Measurements from ENCODE around the gene PLXNA4. TPM values are rescaled to one million over a fixed set of nuclear protein-coding genes. Genes with fewer than 3 reads are reported as not detected.

The PLXNA4 gene
- total RNA-seq, 1 experiment from 2014 or later = not detected

DNA sequence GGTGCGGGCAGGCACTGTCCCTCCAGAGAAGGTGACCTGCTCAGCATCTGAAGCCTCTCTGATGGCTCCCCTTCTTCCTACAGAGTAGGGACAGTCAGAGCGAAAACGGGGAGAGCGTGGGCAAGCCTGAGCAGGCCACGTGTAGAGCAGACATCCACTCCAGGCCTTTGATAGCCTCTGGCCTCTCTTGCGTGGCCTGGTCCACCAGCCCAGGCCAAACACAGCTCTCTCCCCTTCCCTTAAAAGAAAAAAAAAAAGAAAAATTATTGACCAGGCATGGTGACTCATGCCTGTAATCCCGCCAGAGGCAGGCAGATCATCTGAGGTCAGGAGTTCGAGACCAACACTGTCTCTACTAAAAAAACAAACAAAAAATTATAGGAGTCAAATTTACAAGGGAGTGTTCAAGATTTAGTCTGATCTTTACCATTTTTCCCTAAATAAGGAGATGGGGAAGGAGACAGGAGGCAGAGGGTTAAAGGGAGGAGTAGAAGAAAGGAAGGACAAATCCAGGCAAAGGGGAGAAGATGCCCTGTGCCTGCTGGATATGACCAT lies 84.8 kb downstream of the PLXNA4 start:
- DNase-seq (ENCODE audit: unreplicated experiment) = no peak
- Mint-ChIP-seq H3K27me3 (ENCODE audit: insufficient read depth, unreplicated experiment) (peaks cover 33% of the 10 kb centered on the region), H3K9me3 (ENCODE audit: unreplicated experiment) (no peaks in the 10 kb centered on the region), H3K36me3 (ENCODE audit: insufficient read depth, unreplicated experiment) (peaks cover 6% of the 10 kb centered on the region), H3K27ac (ENCODE audit: low read depth, unreplicated experiment) (no peak overlapping the region), H3K4me3 (ENCODE audit: unreplicated experiment) (no peak overlapping the region), H3K4me1 (ENCODE audit: insufficient read depth, unreplicated experiment) (no peaks in the 10 kb centered on the region)
- ChIA-PET POLR2A (no interaction called here), CTCF (no interaction called here)
- no TSS peak for BruUV-seq (replicated peaks)
- intact Hi-C loops (cut with micrococcal nuclease) = no loop called here
- TF ChIP-seq, protein P1, sequence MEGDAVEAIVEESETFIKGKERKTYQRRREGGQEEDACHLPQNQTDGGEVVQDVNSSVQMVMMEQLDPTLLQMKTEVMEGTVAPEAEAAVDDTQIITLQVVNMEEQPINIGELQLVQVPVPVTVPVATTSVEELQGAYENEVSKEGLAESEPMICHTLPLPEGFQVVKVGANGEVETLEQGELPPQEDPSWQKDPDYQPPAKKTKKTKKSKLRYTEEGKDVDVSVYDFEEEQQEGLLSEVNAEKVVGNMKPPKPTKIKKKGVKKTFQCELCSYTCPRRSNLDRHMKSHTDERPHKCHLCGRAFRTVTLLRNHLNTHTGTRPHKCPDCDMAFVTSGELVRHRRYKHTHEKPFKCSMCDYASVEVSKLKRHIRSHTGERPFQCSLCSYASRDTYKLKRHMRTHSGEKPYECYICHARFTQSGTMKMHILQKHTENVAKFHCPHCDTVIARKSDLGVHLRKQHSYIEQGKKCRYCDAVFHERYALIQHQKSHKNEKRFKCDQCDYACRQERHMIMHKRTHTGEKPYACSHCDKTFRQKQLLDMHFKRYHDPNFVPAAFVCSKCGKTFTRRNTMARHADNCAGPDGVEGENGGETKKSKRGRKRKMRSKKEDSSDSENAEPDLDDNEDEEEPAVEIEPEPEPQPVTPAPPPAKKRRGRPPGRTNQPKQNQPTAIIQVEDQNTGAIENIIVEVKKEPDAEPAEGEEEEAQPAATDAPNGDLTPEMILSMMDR (IDR thresholded peaks at IDR 0.05; ENCODE audit: unreplicated experiment) = no peak

DNA sequence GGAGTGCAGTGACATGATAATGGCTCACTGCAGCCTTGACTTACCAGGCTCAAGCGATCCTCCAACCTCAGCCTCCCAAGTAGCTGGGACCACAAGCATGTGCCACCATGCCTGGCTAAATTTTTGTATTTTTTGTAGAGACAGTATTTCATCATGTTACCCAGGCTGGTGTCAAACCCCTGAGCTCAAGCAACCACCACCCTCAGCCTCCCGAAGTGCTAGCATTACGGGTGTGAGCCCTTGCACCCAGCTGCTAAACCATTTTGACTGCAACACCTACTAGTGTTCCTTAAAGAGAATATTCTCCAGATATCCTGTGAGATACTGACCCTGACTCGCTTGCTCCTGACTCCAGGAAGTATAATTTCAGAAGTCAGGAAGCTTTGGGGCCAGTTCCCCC lies 85.8 kb downstream of the PLXNA4 start:
- Mint-ChIP-seq H3K27me3 (ENCODE audit: insufficient read depth, unreplicated experiment) (peaks cover 37% of the 10 kb centered on the region), H3K4me1 (ENCODE audit: insufficient read depth, unreplicated experiment) (no peaks in the 10 kb centered on the region), H3K27ac (ENCODE audit: low read depth, unreplicated experiment) (no peak overlapping the region), H3K36me3 (ENCODE audit: insufficient read depth, unreplicated experiment) (peaks cover 6% of the 10 kb centered on the region), H3K4me3 (ENCODE audit: unreplicated experiment) (no peak overlapping the region), H3K9me3 (ENCODE audit: unreplicated experiment) (no peaks in the 10 kb centered on the region)
- ChIA-PET CTCF (interaction anchor here (0.6 kb wide), 1 partner anchor 1049 kb away, joined by 3 read pairs; no protein-coding TSS in a partner anchor), POLR2A (no interaction called here)
- TF ChIP-seq, protein P1 (IDR thresholded peaks at IDR 0.05; ENCODE audit: unreplicated experiment) = no peak
- no peak for DNase-seq (ENCODE audit: unreplicated experiment)
- intact Hi-C loops (cut with micrococcal nuclease) = no loop called here
- no TSS peak for BruUV-seq (replicated peaks)

DNA sequence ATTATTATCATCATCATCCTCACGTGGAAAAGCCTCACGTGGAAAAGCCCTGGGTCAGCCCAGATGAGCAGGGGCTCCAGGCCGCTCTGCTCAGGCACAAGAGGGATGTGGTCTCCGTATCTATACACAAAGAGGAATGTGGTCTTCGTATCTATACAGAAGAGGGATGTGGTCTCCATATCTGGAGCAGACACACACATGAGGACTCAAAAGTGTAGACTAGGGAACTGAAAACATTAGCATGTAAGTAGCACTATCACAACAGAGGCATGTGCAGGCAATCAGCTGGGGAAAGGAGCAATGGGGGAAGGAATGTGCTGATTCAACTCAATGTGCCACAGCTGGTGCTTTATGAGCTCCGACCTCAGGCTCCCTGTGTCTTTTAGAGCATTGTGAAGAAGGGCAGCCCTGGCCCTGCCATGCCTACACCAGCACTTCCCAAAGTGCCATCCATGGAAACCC lies 86.5 kb downstream of the PLXNA4 start:
- CTCF ChIA-PET = interaction anchor here (0.6 to 0.9 kb wide), 2 partner anchors 15 to 1050 kb away, joined by 3 read pairs; no protein-coding TSS in a partner anchor
- no TSS peak for BruUV-seq (replicated peaks)
- Mint-ChIP-seq H3K36me3 (ENCODE audit: insufficient read depth, unreplicated experiment) (peaks cover 6% of the 10 kb centered on the region), H3K4me1 (ENCODE audit: insufficient read depth, unreplicated experiment) (no peaks in the 10 kb centered on the region), H3K27me3 (ENCODE audit: insufficient read depth, unreplicated experiment) (peaks cover 39% of the 10 kb centered on the region), H3K27ac (ENCODE audit: low read depth, unreplicated experiment) (no peak overlapping the region), H3K9me3 (ENCODE audit: unreplicated experiment) (no peaks in the 10 kb centered on the region), H3K4me3 (ENCODE audit: unreplicated experiment) (no peak overlapping the region)
- intact Hi-C loops (cut with micrococcal nuclease) = no loop called here
- POLR2A ChIA-PET = no interaction called here
- TF ChIP-seq, protein P1 (IDR thresholded peaks at IDR 0.05; ENCODE audit: unreplicated experiment) = no peak
- no peak for DNase-seq (ENCODE audit: unreplicated experiment)

DNA sequence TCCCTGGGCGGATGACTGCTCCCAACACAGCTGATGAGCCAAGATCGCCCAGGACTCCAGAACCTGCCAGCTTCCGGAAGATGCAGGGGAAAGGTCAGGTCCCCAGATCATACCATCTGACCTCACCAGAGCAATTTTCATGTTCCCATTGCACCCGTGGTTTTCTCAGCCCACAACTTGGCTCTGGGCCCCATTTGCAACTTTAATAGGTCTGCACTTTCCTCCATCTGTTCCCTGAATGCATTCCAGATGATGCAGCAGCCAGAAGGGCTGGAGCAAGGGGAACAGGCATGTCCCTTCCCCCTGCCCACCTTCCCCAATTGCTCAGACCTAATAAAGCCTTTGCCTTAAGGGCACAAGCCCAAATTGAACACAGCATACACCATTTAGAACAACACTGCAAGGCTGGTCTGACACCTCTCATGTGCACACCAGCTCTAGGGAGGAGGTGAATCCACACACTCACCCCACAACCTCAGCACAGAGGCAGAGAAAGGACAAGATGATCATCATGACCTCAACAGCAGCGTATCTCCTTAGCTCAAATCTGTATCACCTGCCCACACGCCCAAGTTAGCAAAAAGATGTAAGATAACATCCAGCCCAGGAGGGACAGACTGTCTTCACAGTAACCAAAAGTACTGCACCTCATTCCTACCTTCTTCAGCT lies 87.5 kb downstream of the PLXNA4 start:
- no TSS peak for BruUV-seq (replicated peaks)
- ChIA-PET POLR2A (no interaction called here), CTCF (interaction anchor here (0.8 to 1.0 kb wide), 2 partner anchors 27 to 798 kb away, joined by 3 read pairs; no protein-coding TSS in a partner anchor)
- intact Hi-C loops (cut with micrococcal nuclease) = no loop called here
- TF ChIP-seq, protein P1 (IDR thresholded peaks at IDR 0.05; ENCODE audit: unreplicated experiment) = no peak
- Mint-ChIP-seq H3K27me3 (ENCODE audit: insufficient read depth, unreplicated experiment) (peaks cover 50% of the 10 kb centered on the region), H3K9me3 (ENCODE audit: unreplicated experiment) (no peaks in the 10 kb centered on the region), H3K27ac (ENCODE audit: low read depth, unreplicated experiment) (no peak overlapping the region), H3K4me3 (ENCODE audit: unreplicated experiment) (no peak overlapping the region), H3K4me1 (ENCODE audit: insufficient read depth, unreplicated experiment) (no peaks in the 10 kb centered on the region), H3K36me3 (ENCODE audit: insufficient read depth, unreplicated experiment) (peaks cover 6% of the 10 kb centered on the region)
- no peak for DNase-seq (ENCODE audit: unreplicated experiment)
